ENCODE data around the gene ARL8A.

ARL8A gene

GRCh38 chr1:202086579-202087350, 57.8 kb downstream of the ARL8A start:
- TF ChIP-seq CTCF (IDR thresholded peaks at IDR 0.05; ENCODE audit: low read depth, low read length), result no peak
- no peak overlapping the region for H3K4me3 ChIP-seq (ENCODE audit: low read depth, low read length)

DNA sequence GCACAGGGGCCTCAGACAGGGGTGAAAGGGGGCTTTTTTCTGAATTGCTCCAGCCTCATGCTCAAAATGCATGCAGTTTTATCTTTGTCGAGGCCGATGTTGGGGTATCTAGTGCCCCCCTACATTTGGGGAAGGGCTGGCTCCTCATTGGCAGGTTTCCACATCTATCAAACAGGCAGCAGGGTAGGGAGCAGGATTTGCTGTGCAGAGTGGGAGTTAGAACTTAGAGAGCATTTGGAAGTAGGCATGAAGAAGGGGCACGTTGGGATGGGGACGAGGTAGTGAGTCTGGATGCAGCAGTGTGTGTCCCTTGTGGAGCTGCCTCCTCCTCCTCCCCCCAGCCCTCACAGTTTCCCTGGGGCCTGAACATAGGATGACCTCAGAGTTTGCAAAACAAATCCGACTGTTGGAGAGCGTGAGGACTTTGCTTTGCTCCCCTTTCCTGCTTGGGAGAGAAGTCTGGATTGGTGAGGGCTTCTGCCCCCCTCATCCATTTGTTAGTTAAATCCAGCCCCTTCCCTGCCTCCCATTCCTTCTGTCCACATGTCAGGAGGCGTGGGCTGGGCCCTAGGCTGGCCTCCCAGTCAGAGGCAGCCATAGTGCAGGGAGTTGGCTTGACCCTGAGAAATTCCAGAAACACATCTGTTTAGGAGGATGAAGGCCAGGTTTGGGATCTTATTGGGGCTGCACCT, 58.7 kb downstream of the ARL8A start:
- H3K4me3 ChIP-seq (ENCODE audit: low read depth, low read length), result no peak overlapping the region
- no peak for TF ChIP-seq CTCF (IDR thresholded peaks at IDR 0.05; ENCODE audit: low read depth, low read length)

DNA sequence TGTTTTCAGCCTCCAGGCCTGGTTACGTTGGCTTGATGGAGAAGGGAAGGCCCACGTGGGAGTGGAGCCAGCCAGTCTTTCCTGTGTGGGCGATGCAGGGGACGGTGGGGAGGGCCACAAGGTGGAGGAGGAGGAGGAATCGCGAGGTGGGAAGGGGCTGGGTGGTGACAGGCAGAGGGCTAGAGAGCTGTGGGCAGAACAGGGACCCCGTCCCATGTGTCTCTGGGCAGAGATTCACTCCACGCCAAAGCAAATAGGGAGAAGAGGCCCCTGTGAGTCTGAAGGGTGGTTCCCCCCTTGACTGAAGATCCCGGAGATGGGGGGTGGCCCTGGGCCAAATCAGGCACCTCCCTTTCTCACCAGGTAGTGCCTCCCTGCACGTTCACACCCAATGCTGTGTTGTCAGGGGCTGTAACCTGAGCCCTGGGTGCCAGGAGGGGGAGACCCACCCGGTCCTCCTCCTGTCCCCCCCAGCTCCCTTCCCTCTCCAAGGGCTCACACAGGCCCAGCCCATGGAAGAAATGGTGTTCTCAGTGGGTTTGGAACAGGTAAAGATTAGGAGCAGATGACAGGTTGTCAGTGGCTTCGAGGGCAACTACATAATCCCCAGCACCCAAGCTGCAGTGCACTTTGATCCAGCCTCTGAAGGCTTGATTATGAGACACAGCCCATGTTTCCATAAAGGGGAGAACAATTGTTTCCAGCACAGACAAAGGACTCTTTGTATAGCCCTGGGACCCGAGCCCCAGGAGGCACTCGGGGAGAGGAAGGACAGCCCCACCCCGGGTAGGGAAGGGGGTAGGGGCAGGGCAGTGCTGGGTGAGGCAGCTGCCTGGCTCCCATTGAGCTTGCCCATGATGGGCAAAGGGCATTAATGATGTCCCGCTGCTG, 59.5 kb downstream of the ARL8A start:
- no peak for TF ChIP-seq CTCF (IDR thresholded peaks at IDR 0.05; ENCODE audit: low read depth, low read length)

More for the DNA sequence above, 59.5 kb downstream of the ARL8A start:
- no peak overlapping the region for H3K4me3 ChIP-seq (ENCODE audit: low read depth, low read length)
